SKM-1 treated with dmso at 0.1 percent for 144 hours (cell line): ENCODE results near the gene SPACDR.
"Not testable (repeated sequence)": the region's sequence is repeated elsewhere in the genome, so short reads cannot be mapped to it uniquely, and the experiment has no call there.

Experiments used
- DNase-seq: peaks from one replicate; lab custom pipeline; 2025; ENCODE audit not compliant: unreplicated experiment; lab: John Stamatoyannopoulos, UW

SPACDR gene

DNA sequence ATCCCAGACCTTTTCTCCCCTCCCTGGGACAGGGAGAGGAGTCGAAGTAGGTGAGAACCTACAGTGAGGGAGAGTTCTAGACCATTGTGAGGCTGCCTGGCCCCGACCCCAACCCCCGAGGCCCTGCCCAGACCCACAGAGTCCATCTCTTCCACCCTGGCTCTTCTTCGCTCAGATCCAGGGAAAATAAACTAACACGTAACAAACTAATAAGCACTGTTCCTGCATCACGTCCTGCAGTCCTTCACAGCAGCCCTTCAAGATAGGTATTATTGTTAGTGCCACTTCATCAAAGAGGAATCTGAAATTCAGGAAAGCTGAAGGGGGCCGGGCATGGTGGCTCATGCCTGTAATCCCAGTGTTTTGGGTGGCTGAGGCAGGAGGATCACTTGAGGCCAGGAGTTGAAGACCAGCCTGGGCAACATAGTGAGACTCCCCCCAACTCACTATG is at the start of gene SPACDR:
Gene SPACDR (minus strand): TSS at position 51 of the 451 bp plus-strand sequence. CDS start 235 bp downstream, outside the sequence.
- DNase-seq, result no peak

GRCh38 chr7:100513212-100513810 is 49.3 kb upstream of the SPACDR start:
- DNase-seq, result no peak

GRCh38 chr7:100510437-100511239 is 46.6 kb upstream of the SPACDR start:
- no peak for DNase-seq

- DNase-seq, result no peak
Observed at GRCh38 chr7:100509231-100509630, 45.2 kb upstream of the SPACDR start.

GRCh38 chr7:100506356-100506923 is 42.4 kb upstream of the SPACDR start:
- no peak for DNase-seq

DNA sequence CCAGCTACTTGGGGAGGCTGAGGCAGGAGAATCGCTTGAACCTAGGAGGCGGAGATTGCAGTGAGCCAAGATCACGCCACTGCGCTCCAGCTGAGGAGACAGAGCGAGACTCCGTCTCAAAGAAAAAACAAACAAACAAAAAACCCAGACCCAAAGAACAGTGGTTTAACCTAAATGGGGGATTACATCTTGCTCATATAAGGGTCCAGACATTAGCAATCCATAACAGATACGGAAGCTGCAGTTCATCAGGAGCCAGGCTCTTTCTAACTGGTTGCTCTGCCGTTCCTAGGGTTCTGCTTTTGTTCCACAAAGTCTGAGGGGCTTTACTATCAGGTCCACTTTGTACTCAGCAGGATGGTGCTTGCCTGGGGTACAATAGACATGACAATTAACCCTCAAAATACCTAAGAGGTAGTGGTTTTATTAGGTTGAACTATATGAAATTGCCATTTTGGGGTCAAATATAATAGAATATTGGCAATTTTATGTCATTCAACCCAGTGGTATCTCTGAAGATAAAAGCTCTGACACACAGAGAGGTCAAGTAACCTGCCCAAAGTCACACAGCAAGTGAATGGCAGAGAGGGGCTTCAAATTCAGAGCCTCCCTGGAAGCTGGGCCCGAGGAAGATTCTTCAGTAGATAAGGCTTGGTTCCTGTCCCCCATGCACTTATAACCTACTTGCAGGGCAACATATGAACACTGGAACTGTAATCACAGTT is 41.0 kb upstream of the SPACDR start:
- no peak for DNase-seq

- DNase-seq, result not testable (repeated sequence)
Observed at GRCh38 chr7:100504031-100504430, 40.0 kb upstream of the SPACDR start.

- not testable (repeated sequence) for DNase-seq
Observed at GRCh38 chr7:100500743-100501142, 36.7 kb upstream of the SPACDR start.

DNA sequence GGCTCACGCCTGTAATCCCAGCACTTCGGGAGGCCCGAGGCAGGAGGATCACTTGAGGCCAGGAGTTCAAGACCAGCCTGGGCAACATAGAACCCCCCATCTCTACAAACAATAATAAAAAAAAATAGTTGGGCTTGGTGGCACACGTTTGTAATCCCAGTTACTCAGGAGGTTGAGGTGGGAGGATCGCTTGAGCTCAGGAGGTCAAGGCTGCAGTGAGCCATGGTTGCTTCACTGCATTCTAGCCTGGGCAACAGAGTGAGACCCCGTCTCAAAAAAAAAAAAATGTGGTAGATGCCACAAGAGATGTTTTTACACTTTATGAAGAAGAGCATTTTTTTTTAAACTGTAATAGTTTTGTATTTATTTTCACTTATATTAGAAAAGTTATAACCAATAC is 32.4 kb upstream of the SPACDR start:
- DNase-seq, result no peak

- DNase-seq, result no peak
Observed at GRCh38 chr7:100493476-100494264, 29.6 kb upstream of the SPACDR start.

DNA sequence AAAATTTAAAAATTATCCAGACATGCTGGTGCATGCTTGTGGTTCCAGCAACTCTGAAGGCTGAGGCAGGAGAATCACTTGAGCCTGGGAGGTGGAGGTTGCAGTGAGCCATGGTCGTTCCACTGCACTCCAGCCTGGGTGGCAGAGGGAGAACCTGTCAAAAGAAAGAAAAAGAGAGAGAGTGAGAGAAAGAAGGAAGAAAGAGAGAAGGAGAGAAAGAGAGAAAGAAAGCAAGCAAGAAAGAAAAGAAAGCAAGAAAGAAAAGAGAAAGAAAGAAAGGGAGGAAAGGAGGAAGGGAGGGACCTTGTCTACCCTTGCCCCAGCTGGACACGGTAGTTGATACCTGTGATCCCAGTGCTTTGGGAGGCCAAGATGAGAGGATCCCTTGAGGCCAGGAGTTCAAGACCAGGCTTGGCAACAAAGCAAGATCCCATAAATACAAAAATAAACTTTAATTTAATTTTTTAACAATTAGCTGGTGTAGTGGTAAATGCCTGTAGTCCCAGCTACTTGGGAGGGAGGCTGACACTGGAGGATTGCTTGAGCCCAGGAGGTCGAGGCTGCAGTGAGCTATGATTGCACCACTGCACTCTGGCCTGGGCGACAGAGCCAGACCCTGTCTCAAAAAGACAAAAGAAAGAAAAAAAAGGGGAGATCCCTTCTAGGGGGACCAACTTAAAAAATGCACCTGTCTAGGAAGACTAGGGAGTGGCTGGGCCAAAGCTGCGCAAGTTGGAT is 28.8 kb upstream of the SPACDR start:
- no peak for DNase-seq

DNA sequence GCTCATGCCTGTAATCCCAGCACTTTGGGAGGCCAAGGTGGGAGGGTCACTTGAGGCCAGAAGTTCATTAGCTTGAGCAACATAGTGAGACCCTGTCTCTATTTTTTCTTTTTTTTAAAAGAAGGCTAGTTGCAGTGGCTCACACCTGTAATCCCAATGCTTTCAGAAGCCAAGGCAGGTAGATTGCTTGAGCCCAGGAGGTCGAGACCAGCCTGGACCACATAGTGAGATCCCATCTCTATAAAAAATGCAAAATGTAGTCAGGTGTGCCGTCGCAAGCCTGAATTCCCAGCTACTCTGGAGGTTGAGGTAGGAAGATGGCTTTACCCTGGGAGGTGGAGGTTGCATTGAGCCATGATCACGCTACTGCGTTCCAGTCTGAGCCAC is 27.1 kb upstream of the SPACDR start:
- no peak for DNase-seq

- DNase-seq, result no peak
Observed at GRCh38 chr7:100490483-100491191, 26.6 kb upstream of the SPACDR start.

- DNase-seq, result peak; percentile 23
Observed at GRCh38 chr7:100489824-100490223, 25.8 kb upstream of the SPACDR start.

GRCh38 chr7:100489121-100489520 is 25.1 kb upstream of the SPACDR start:
- no peak for DNase-seq

GRCh38 chr7:100488333-100489095 is 24.5 kb upstream of the SPACDR start:
- no peak for DNase-seq

DNA sequence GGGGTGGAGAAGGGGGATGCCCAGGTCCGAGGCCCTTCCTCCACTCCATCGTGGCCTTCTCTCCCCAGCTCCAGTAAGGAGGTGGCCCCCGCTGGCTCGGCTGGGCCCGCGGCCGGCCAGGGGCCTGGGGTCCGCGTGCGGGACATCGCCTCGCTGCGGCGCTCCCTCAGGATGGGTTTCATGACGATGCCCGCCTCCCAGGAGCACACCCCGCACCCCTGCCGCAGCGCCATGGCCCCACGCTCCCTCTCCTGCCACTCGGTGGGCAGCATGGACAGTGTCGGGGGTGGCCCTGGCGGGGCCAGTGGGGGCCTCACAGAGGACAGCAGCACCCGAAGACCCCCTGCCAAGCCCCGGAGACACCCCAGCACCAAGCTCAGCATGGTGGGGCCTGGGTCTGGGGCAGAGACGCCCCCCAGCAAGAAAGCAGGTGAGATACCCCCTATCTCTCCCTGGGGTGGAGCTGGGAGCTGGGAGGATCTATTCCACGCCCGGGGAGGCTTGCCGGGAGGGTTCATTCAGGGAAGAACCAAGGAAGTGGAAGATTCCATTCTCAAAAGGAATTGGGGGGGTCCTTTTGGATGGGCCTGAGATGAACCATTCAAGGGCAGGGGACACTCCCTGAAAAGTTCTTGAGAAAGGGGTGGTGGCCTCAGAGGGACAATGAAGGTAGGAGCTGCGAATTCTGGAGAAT is 22.8 kb upstream of the SPACDR start:
- no peak for DNase-seq

DNA sequence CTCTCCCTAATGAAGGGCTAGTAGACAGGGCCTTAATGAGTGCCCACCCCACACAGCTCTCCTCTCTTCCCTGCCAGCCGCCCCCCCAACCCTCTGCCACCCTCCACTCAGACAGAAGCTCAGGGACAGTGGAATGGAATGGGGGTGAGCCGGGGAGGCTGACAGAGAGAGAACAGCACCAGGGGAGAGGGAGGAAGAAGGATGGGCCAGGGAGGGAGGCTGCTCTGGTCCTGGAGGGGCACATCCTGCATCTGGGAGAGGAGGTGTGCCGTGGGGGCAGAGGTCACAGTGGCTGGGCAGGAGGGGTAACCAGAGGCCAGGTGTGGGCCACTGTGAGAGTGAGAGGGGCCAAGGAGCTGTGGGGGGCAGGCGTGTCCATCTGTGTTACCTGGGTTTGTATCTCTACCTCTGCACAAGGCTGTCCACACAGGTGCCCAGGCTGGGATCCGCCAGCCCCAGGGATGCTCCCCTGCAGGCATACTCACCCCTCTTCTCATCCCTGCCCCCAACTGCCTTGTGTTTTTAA is 22.1 kb upstream of the SPACDR start:
- no peak for DNase-seq
